Endothelial cell (in vitro differentiated cells): ENCODE measurements around the gene RABGEF1. TPM values are rescaled to one million over a fixed set of nuclear protein-coding genes. Genes with fewer than 3 reads are reported as not detected.

Experiments used
- DNase-seq: peaks from one replicate; pipeline ENCODE4 v3.0.0; 2021; ENCODE audit warnings: low spot score
- H3K27ac Mint-ChIP-seq: one replicate; pipeline ENCODE4 v1.8.0; 2021; ENCODE audit warnings: mixed read lengths, inconsistent platforms; ENCODE audit not compliant: unreplicated experiment
- H3K27me3 Mint-ChIP-seq: one replicate; pipeline ENCODE4 v1.8.0; 2021; ENCODE audit warnings: mild to moderate bottlenecking, moderate library complexity, mixed read lengths, inconsistent platforms; ENCODE audit not compliant: unreplicated experiment
- H3K36me3 Mint-ChIP-seq: one replicate; pipeline ENCODE4 v1.8.0; 2021; ENCODE audit warnings: mild to moderate bottlenecking, low read depth, mixed read lengths, inconsistent platforms; ENCODE audit not compliant: unreplicated experiment
- H3K4me1 Mint-ChIP-seq: one replicate; pipeline ENCODE4 v1.8.0; 2021; ENCODE audit warnings: mild to moderate bottlenecking, mixed read lengths, inconsistent platforms; ENCODE audit not compliant: unreplicated experiment
- H3K4me3 Mint-ChIP-seq: one replicate; pipeline ENCODE4 v1.8.0; 2021; ENCODE audit warnings: mild to moderate bottlenecking, mixed read lengths, inconsistent platforms; ENCODE audit not compliant: unreplicated experiment
- H3K9me3 Mint-ChIP-seq: one replicate; pipeline ENCODE4 v1.8.0; 2021; ENCODE audit warnings: mixed read lengths, inconsistent platforms; ENCODE audit not compliant: unreplicated experiment
- CTCF ChIP-seq: fragments of 200-600 bp; sonication (generic); IDR thresholded peaks from one replicate; pipeline ENCODE4 v1.5.0; 2021; ENCODE audit warnings: antibody characterized with exemption; ENCODE audit not compliant: unreplicated experiment
- total RNA-seq: library from RNA; stranded (reverse); fragmentation: NEBNext Ultra II Directional; extraction: Animal tissue kit (Norgen Biotek cat#: 25700); gene quantifications from one replicate; pipeline ENCODE4 v1.2.1, GENCODE V29; 2021; ENCODE audit not compliant: unreplicated experiment

Gene RABGEF1
- total RNA-seq, 1 donor from 2014 or later: 19.2 TPM

GRCh38 chr7:66729274-66729673, 11.3 kb upstream of the RABGEF1 start:
- Mint-ChIP-seq H3K9me3 (no peaks in the 10 kb centered on the region), H3K27me3 (peaks cover 7% of the 10 kb centered on the region), H3K36me3 (peaks cover 32% of the 10 kb centered on the region), H3K4me3 (peak overlapping the region; percentile 67), H3K27ac (no peak overlapping the region), H3K4me1 (peaks cover 7% of the 10 kb centered on the region)
- DNase-seq: no peak
- no peak for TF ChIP-seq CTCF

- Mint-ChIP-seq H3K27ac (no peak overlapping the region), H3K4me3 (no peak overlapping the region), H3K36me3 (peaks cover 34% of the 10 kb centered on the region), H3K27me3 (peaks cover 8% of the 10 kb centered on the region), H3K4me1 (peaks cover 7% of the 10 kb centered on the region), H3K9me3 (peaks cover 6% of the 10 kb centered on the region)
- DNase-seq: no peak
- TF ChIP-seq CTCF: no peak
These were observed 8.5 kb upstream of the RABGEF1 start for GRCh38 chr7:66731986-66732385.

DNA sequence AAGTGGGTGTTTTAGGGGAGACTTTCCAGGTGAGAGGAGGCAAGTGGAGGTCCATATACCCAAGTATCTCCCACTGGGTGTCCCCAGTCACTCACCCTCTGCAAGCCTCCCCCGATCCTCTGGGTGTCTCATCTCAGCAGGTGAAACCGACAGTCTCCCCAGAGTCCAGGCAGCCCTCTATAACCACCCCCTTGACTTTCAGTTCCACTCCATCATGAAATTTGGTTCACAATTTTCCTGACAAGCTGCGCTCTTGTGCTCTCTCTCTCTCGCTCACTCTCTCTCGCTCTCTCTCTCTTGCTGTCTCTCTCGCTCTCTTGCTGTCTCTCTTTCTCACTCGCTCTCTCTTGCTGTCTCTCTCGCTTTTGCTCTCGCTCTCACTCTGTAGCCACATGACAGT, 8.1 kb upstream of the RABGEF1 start:
- H3K9me3 Mint-ChIP-seq: peaks cover 6% of the 10 kb centered on the region
- H3K36me3 Mint-ChIP-seq: peaks cover 34% of the 10 kb centered on the region
- TF ChIP-seq CTCF: no peak
- H3K27me3 Mint-ChIP-seq: peaks cover 8% of the 10 kb centered on the region
- H3K4me1 Mint-ChIP-seq: peaks cover 7% of the 10 kb centered on the region
- no peak for DNase-seq
- H3K4me3 Mint-ChIP-seq: no peak overlapping the region
- no peak overlapping the region for H3K27ac Mint-ChIP-seq

DNA sequence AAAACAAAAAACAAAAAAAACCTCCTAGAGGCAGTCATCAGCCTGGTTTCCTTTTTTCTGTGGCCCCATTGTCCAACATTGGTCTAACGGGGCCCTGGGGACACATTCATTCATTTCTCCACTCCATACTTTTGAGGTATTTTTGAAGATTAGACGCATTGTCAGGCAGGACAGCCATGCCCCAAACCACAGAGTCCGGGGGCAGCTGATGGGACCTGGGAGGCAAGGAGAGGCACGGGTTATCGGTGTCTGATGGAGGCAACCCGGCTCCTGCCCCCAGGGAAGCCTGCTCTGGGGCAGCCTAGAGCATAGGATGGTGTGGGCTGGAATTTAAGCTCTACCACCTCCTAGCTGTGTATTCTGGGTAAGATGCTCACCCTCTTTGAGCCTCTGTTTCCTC, 6.5 kb upstream of the RABGEF1 start:
- H3K36me3 Mint-ChIP-seq: peaks cover 24% of the 10 kb centered on the region
- H3K4me3 Mint-ChIP-seq: no peak overlapping the region
- H3K27me3 Mint-ChIP-seq: peaks cover 3% of the 10 kb centered on the region
- H3K27ac Mint-ChIP-seq: no peak overlapping the region
- DNase-seq: no peak
- H3K4me1 Mint-ChIP-seq: no peaks in the 10 kb centered on the region
- peaks cover 6% of the 10 kb centered on the region for H3K9me3 Mint-ChIP-seq
- TF ChIP-seq CTCF: no peak

GRCh38 chr7:66735154-66735553, 5.4 kb upstream of the RABGEF1 start:
- H3K27me3 Mint-ChIP-seq: peaks cover 7% of the 10 kb centered on the region
- no peaks in the 10 kb centered on the region for H3K4me1 Mint-ChIP-seq
- H3K9me3 Mint-ChIP-seq: peaks cover 6% of the 10 kb centered on the region
- DNase-seq: no peak
- no peak for TF ChIP-seq CTCF
- peaks cover 16% of the 10 kb centered on the region for H3K36me3 Mint-ChIP-seq
- H3K27ac Mint-ChIP-seq: no peak overlapping the region
- H3K4me3 Mint-ChIP-seq: peak overlapping the region; percentile 76
